Measurements from ENCODE around the gene MAST1. TPM values are rescaled to one million over a fixed set of nuclear protein-coding genes. Genes with fewer than 3 reads are reported as not detected.
A peak's percentile ranks its signal among the peaks of the same experiment; 100 is the strongest.

Gene MAST1
- total and polyA plus RNA-seq, 7 donors, result 0.09 to 0.13 (median 0.10) TPM; not detected in 4

DNA sequence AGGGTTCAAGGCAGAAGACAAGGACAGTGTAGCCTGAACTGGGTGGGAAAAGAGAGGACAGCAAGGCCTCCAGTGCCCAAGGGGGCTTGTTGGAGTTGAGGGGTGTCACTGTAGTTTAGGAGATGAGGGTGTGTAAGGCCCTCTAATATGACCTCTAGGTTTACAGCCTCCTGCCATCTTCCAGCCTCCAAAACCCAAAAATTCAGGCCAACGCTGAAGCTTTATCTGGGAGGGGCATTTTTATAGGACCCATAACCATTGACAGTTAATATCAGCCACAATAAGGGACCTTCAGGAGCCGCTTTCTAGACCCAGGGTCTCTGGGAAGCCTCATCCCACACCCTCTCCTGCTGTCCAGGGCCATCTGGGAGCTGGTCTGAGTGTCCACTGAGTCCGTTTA, 45.9 kb downstream of the MAST1 start:
- 87 to 98% (median 89%) methylated on average over 3 of the region's 3 CpGs for WGBS, 3 donors
- intact Hi-C loops (cut with DNase I), result no loop called here
- Histone ChIP-seq H3K9me3 (no peaks in the 10 kb centered on the region), H3K4me1 (peaks cover 15% of the 10 kb centered on the region), H3K27ac (peak overlapping the region; percentile 65), H3K4me3 (no peak overlapping the region), H3K27me3 (ENCODE audit: insufficient read depth in 3 of 3, low read length in 2 of 3) (peaks cover 0 to 10% (median 2%) of the 10 kb centered on the region in 3 donors), H3K36me3 (ENCODE audit: insufficient read depth in 1 of 2, low read depth in 1 of 2) (no peaks in the 10 kb centered on the region)
- TF ChIP-seq, protein P1, sequence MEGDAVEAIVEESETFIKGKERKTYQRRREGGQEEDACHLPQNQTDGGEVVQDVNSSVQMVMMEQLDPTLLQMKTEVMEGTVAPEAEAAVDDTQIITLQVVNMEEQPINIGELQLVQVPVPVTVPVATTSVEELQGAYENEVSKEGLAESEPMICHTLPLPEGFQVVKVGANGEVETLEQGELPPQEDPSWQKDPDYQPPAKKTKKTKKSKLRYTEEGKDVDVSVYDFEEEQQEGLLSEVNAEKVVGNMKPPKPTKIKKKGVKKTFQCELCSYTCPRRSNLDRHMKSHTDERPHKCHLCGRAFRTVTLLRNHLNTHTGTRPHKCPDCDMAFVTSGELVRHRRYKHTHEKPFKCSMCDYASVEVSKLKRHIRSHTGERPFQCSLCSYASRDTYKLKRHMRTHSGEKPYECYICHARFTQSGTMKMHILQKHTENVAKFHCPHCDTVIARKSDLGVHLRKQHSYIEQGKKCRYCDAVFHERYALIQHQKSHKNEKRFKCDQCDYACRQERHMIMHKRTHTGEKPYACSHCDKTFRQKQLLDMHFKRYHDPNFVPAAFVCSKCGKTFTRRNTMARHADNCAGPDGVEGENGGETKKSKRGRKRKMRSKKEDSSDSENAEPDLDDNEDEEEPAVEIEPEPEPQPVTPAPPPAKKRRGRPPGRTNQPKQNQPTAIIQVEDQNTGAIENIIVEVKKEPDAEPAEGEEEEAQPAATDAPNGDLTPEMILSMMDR (IDR thresholded peaks at IDR 0.05), result no peak
- ATAC-seq (no peak), DNase-seq (no peak)

DNA sequence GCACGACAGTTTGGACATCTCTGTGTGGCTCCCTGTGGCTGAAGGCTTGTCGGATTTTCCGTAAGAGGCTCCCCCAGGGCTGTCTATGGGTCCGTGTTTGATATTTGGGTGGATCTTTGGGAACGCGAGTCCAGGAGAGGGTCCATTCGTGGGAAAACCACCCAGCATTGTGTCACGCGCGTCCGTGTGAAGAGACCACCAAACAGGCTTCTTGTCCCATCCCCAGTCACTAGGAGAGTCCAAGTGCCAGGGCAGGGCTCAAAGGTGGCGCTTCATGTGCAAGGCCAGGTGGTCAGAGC, 46.3 kb downstream of the MAST1 start:
- peaks cover 15% of the 10 kb centered on the region for H3K4me1 ChIP-seq
- 63 to 72% (median 66%) methylated on average over 12 of the region's 12 CpGs for WGBS, 3 donors
- DNase-seq (no peak), ATAC-seq (no peak)
- H3K36me3 ChIP-seq (ENCODE audit: insufficient read depth in 1 of 2, low read depth in 1 of 2), result no peaks in the 10 kb centered on the region
- no peaks in the 10 kb centered on the region for H3K9me3 ChIP-seq
- peak overlapping the region; percentile 63 for H3K4me3 ChIP-seq
- H3K27me3 ChIP-seq (ENCODE audit: insufficient read depth in 3 of 3, low read length in 2 of 3), result peaks cover 0 to 10% (median 2%) of the 10 kb centered on the region in 3 donors
- TF ChIP-seq, protein P1 (IDR thresholded peaks at IDR 0.05), result no peak
- H3K27ac ChIP-seq, result no peak overlapping the region
- intact Hi-C loops (cut with DNase I), result no loop called here

DNA sequence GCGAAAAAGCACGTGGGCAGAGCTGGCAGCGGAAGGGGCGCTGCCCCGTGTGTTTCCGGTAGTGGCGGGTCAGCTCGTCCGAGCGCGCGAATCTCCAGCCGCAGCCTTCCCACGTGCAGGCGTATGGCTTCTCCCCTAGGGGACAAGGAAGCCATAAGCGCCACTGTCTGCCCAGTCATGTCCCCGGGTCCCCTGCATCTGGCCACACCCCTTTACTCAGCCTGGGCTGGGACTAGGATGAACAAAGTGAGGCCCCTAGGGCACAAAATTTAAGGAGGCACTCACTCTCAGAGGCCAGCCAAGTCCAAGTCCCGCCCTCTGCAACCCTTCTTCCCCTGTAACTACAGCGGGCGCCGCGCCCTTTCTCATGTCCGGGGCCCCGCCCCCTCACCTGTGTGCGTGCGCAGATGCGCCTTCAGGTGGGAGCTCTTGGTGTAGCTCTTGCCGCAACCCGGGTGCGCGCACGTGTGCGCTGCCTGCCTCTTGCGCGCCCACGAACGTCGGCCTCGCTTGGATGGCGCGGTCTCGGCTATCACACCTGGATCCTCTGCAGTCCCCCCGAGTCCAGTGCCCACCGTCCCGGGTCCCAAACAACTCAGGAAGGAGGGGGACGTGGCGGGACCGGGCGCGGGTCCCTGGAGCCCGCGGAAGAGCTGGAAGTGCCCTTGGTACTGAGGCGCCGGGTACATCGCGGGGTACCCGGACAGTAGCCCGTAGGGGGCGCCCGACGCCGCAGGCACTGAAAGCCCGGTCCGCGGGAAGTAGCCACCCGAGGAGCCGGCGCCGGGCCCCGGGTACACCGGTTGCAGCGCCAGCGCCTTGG, 46.8 kb downstream of the MAST1 start:
- no peak overlapping the region for H3K27ac ChIP-seq
- intact Hi-C loops (cut with DNase I), result no loop called here
- peak overlapping the region; percentile 63 for H3K4me3 ChIP-seq
- no peaks in the 10 kb centered on the region for H3K9me3 ChIP-seq
- peaks cover 13% of the 10 kb centered on the region for H3K4me1 ChIP-seq
- ATAC-seq, result peak; percentile 34 to 53 (median 41)
- TF ChIP-seq, protein P1 (IDR thresholded peaks at IDR 0.05), result peak; percentile 50
- 2 to 5% (median 3%) methylated on average over 60 to 73 of the region's 73 CpGs for WGBS, 3 donors
- H3K27me3 ChIP-seq (ENCODE audit: insufficient read depth in 3 of 3, low read length in 2 of 3), result peaks cover 0 to 10% (median 2%) of the 10 kb centered on the region in 3 donors
- peak; percentile 67 to 80 for DNase-seq
- H3K36me3 ChIP-seq (ENCODE audit: insufficient read depth in 1 of 2, low read depth in 1 of 2), result no peaks in the 10 kb centered on the region

DNA sequence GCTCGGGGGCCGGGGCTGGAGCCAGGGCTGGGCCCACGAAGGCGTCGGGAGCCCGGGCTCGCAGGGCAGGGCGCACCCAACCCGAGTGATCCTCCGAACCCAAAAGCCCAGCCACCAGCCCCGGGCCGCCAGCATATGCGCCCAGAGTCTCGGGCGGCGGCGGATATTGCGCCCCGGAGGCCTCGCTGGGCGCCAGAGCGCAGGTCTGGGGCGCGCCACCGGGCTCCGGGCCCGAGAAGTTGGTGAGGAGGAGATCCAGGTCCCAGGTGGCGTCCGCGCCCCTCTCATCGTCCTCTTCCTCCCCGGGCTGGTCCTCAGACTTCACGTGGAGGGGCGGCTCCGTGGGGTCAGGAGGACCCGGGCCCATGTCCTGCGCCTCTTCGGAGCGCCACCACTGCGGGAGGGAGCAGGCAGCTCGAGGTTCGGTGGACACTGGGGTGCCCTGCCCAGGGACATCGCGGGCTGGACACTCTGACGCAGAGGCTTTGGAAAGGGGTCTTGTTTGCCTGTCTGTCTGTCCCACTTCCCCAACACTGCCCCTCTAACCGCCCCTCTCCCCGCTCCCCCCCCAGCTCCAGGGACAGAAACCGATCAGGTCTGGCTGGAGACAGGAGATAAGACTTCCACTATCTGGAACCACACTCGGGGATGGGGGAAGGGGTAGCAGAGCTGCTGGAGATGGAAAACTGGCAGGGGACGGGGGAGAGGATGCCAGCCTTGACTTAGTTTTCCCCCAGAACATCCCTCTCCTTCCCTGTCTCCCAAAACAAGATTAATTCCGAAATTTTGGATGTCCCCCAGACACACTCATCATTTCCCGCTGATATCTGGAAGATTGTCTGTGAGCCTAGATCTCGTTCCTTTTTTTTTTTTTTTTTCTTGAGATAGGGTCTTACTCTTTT, 47.7 kb downstream of the MAST1 start:
- Histone ChIP-seq H3K4me1 (peaks cover 10% of the 10 kb centered on the region), H3K9me3 (no peaks in the 10 kb centered on the region), H3K36me3 (ENCODE audit: insufficient read depth in 1 of 2, low read depth in 1 of 2) (no peaks in the 10 kb centered on the region), H3K4me3 (peak overlapping the region; percentile 63), H3K27me3 (ENCODE audit: insufficient read depth in 3 of 3, low read length in 2 of 3) (peaks cover 0 to 10% (median 2%) of the 10 kb centered on the region in 3 donors), H3K27ac (no peak overlapping the region)
- DNase-seq (no peak), ATAC-seq (no peak)
- intact Hi-C loops (cut with DNase I), result no loop called here
- WGBS, 3 donors, result 7 to 13% (median 8%) methylated on average over 34 to 53 of the region's 53 CpGs
- TF ChIP-seq, protein P1 (IDR thresholded peaks at IDR 0.05), result no peak
